GM21737 (cell line): Measurements from ENCODE around the gene MGAT3.

Experiments
- ATAC-seq: cut with Tn5 transposase; IDR thresholded peaks from one replicate; pipeline ENCODE4 v1.9.1; 2021; ENCODE audit warnings: mild to moderate bottlenecking, moderate library complexity; ENCODE audit not compliant: unreplicated experiment

Gene MGAT3

GRCh38 chr22:39469681-39470450, 13.1 kb downstream of the MGAT3 start:
- no peak for ATAC-seq

GRCh38 chr22:39470451-39471291, 13.9 kb downstream of the MGAT3 start:
- no peak for ATAC-seq

- peak; percentile 48 for ATAC-seq
Observed at GRCh38 chr22:39471381-39472141, 14.7 kb downstream of the MGAT3 start.

- no peak for ATAC-seq
Observed at GRCh38 chr22:39472570-39473556, 16.1 kb downstream of the MGAT3 start.

- no peak for ATAC-seq
Observed at GRCh38 chr22:39473851-39474250, 17.0 kb downstream of the MGAT3 start.

GRCh38 chr22:39474351-39475111, 17.7 kb downstream of the MGAT3 start:
- no peak for ATAC-seq

GRCh38 chr22:39475337-39475736, 18.5 kb downstream of the MGAT3 start:
- ATAC-seq, result no peak

- ATAC-seq, result no peak
Observed at GRCh38 chr22:39475902-39476301, 19.1 kb downstream of the MGAT3 start.

- no peak for ATAC-seq
Observed at GRCh38 chr22:39476664-39477063, 19.9 kb downstream of the MGAT3 start.

GRCh38 chr22:39477542-39477941, 20.7 kb downstream of the MGAT3 start:
- no peak for ATAC-seq

- no peak for ATAC-seq
Observed at GRCh38 chr22:39478441-39478850, 21.6 kb downstream of the MGAT3 start.

- no peak for ATAC-seq
Observed at GRCh38 chr22:39479254-39479653, 22.4 kb downstream of the MGAT3 start.

GRCh38 chr22:39480557-39480956, 23.7 kb downstream of the MGAT3 start:
- no peak for ATAC-seq

- no peak for ATAC-seq
Observed at GRCh38 chr22:39481054-39481453, 24.2 kb downstream of the MGAT3 start.

GRCh38 chr22:39481595-39481994, 24.8 kb downstream of the MGAT3 start:
- ATAC-seq, result no peak

GRCh38 chr22:39482768-39483167, 26.0 kb downstream of the MGAT3 start:
- ATAC-seq, result no peak

- no peak for ATAC-seq
Observed at GRCh38 chr22:39486951-39487825, 30.4 kb downstream of the MGAT3 start.

- no peak for ATAC-seq
Observed at GRCh38 chr22:39487826-39488520, 31.2 kb downstream of the MGAT3 start.
